ENCODE results near the gene CDK13. TPM values are rescaled to one million over a fixed set of nuclear protein-coding genes. Genes with fewer than 3 reads are reported as not detected.

Gene CDK13
- polyA plus RNA-seq, 2 of the 4 experiments (the other 2 are of a cell fraction): 18.2 to 39.6 TPM

DNA sequence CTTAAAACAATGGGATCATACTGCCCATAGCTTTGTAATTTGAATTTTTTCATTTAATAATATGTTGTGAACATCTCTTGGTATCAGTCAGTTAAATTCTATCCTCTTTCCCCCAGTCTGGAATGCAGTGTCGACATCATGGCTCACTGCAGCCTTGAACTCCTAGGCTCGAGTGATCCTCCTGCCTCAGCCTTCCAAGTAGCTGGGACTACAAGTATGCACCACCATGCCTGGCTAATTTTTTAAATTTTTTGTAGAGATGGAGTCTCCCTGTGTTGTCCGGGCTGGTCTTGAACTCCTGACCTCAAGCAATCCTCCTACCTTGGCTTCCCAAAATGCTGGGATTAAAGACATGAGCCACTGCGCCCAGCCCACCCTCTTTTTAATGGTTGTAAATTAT lies 149.8 kb downstream of the CDK13 start:
- ChIA-PET CTCF (interaction anchor here (1.2 kb wide), 1 partner anchor 47 kb away, joined by 3 read pairs; no protein-coding TSS in a partner anchor), POLR2A (no interaction called here)
- H3K27ac ChIP-seq: no peak overlapping the region
- ATAC-seq (no peak), FAIRE-seq (no peak), DNase-seq (ENCODE audit: low read depth in 1 of 2, low spot score in 1 of 2) (no peak)
- WGBS (ENCODE audit: missing lambda C conversion rate): 94% methylated on average over 4 of the region's 4 CpGs
- no peak overlapping the region for H3K4me3 ChIP-seq
- no peaks in the 10 kb centered on the region for H3K9me3 ChIP-seq
- TF ChIP-seq FOSB (CRISPR knock-in tag; IDR thresholded peaks at IDR 0.05): no peak
- no peak for TF ChIP-seq EHMT2 (IDR thresholded peaks at IDR 0.05; ENCODE audit: low read depth)
- TF ChIP-seq ELK1 (IDR thresholded peaks at IDR 0.05; ENCODE audit: low read depth, low read length): no peak
- TF ChIP-seq JUN (IDR thresholded peaks at IDR 0.05): no peak
- TF ChIP-seq RCOR1 (IDR thresholded peaks at IDR 0.05; ENCODE audit: low read depth, low read length): no peak
- no peak for TF ChIP-seq HMGXB4 (CRISPR knock-in tag; IDR thresholded peaks at IDR 0.05; ENCODE audit: borderline replicate concordance)
- no peak for TF ChIP-seq EHF (CRISPR knock-in tag; IDR thresholded peaks at IDR 0.05)
- no peak for TF ChIP-seq MAFK (IDR thresholded peaks at IDR 0.05; ENCODE audit: partially characterized antibody)
- TF ChIP-seq, protein P1, sequence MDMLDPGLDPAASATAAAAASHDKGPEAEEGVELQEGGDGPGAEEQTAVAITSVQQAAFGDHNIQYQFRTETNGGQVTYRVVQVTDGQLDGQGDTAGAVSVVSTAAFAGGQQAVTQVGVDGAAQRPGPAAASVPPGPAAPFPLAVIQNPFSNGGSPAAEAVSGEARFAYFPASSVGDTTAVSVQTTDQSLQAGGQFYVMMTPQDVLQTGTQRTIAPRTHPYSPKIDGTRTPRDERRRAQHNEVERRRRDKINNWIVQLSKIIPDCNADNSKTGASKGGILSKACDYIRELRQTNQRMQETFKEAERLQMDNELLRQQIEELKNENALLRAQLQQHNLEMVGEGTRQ (IDR thresholded peaks at IDR 0.05): no peak
- no peak for TF ChIP-seq RARB (CRISPR knock-in tag; IDR thresholded peaks at IDR 0.05)
- TF ChIP-seq SREBF2 (IDR thresholded peaks at IDR 0.05): no peak
- TF ChIP-seq ZSCAN20 (CRISPR knock-in tag; IDR thresholded peaks at IDR 0.05): no peak
- no peak for TF ChIP-seq ZNF302 (CRISPR knock-in tag; IDR thresholded peaks at IDR 0.05)
- TF ChIP-seq MAZ (IDR thresholded peaks at IDR 0.05; ENCODE audit: borderline replicate concordance, low read depth, low read length): no peak
- TF ChIP-seq POLR2AphosphoS2 (conservative IDR thresholded peaks at IDR 0.05; ENCODE audit: low read length): no peak
- H3K4me2 ChIP-seq: no peak overlapping the region
- H3K4me1 ChIP-seq: no peaks in the 10 kb centered on the region

DNA sequence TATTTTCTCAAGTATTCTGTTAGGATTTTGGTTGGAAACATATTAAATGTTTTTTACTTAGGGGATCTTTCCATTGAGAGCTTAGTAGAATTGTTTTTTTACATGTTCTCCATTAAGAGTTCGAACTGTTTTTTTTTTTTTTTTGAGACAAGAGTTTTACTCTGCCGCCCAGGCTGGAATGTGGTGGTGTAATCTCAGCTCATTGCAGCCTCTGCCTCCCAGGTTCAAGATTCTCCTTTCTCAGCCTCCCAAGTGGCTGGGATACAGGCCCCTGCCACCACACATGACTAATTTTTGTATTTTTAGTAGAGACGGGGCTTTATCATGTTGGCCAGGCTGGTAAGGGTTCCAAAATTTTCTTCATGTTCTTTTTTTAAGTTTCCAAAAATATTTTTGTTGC lies 151.1 kb downstream of the CDK13 start:
- ChIA-PET CTCF (interaction anchor here (0.6 to 1.7 kb wide), 4 partner anchors 33 to 1756 kb away, joined by 3 to 8 read pairs (median 4); partner anchors contain the start of genes MPLKIP and SUGCT), POLR2A (no interaction called here)
- Histone ChIP-seq H3K4me2 (no peak overlapping the region), H3K4me1 (no peaks in the 10 kb centered on the region), H3K27ac (no peak overlapping the region), H3K9me3 (no peaks in the 10 kb centered on the region), H3K4me3 (no peak overlapping the region)
- WGBS (ENCODE audit: missing lambda C conversion rate): 93% methylated on average over 3 of the region's 3 CpGs
- DNase-seq (ENCODE audit: low read depth in 1 of 2, low spot score in 1 of 2): no peak
- TF ChIP-seq HES2 (IDR thresholded peaks at IDR 0.05) (no peak), RAD21 (conservative IDR thresholded peaks at IDR 0.05 in 1 of 2, IDR thresholded peaks at IDR 0.05 in 1 of 2) (no peak), POLR2A (IDR thresholded peaks at IDR 0.05; ENCODE audit: low read length) (no peak), SMC3 (IDR thresholded peaks at IDR 0.05) (no peak), TFCP2L1 (CRISPR knock-in tag; IDR thresholded peaks at IDR 0.05) (no peak), FOSB (CRISPR knock-in tag; IDR thresholded peaks at IDR 0.05) (no peak)
- no peak for ATAC-seq
- FAIRE-seq: no peak

DNA sequence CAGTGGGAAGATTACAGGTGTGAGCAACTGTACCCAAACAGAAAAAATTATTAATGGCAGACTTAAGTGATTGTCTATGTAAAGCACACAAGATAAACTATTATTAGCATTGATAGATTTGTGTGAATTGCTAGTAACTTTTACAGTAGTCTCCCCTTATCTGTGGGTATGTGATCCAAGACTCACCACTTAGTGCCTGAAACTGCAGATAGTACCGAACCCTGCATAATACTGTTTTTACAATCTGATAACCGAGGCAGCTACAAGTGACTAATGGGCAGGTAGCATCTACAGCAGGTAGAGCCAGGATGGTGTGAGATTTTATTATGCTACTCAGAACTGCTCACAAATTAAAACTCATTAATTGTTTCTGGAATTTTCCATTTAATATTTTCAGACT lies 152.8 kb downstream of the CDK13 start:
- no peak for ATAC-seq
- H3K4me2 ChIP-seq: no peak overlapping the region
- H3K27ac ChIP-seq: no peak overlapping the region
- no peaks in the 10 kb centered on the region for H3K9me3 ChIP-seq
- no peak for DNase-seq (ENCODE audit: low read depth in 1 of 2, low spot score in 1 of 2)
- no peak overlapping the region for H3K4me3 ChIP-seq
- no peak for TF ChIP-seq FOSB (CRISPR knock-in tag; IDR thresholded peaks at IDR 0.05)
- TF ChIP-seq HEYL (CRISPR knock-in tag; IDR thresholded peaks at IDR 0.05): no peak
- TF ChIP-seq JUN (IDR thresholded peaks at IDR 0.05): no peak
- TF ChIP-seq RCOR1 (IDR thresholded peaks at IDR 0.05; ENCODE audit: low read depth, low read length): no peak
- TF ChIP-seq SREBF2 (IDR thresholded peaks at IDR 0.05): no peak
- no peak for TF ChIP-seq CEBPB (IDR thresholded peaks at IDR 0.05)
- no peak for TF ChIP-seq ELK1 (IDR thresholded peaks at IDR 0.05; ENCODE audit: low read depth, low read length)
- TF ChIP-seq MAZ (IDR thresholded peaks at IDR 0.05; ENCODE audit: borderline replicate concordance, low read depth, low read length): no peak
- TF ChIP-seq HOXB13 (CRISPR knock-in tag; IDR thresholded peaks at IDR 0.05; ENCODE audit: low read depth): no peak
- TF ChIP-seq CHD4 (IDR thresholded peaks at IDR 0.05; ENCODE audit: borderline replicate concordance): no peak
- no peak for TF ChIP-seq POLR2AphosphoS2 (conservative IDR thresholded peaks at IDR 0.05; ENCODE audit: low read length)
- no peak for TF ChIP-seq EHMT2 (IDR thresholded peaks at IDR 0.05; ENCODE audit: low read depth)
- TF ChIP-seq E2F6 (IDR thresholded peaks at IDR 0.05; ENCODE audit: borderline replicate concordance, low read depth): no peak
- TF ChIP-seq PHF8 (IDR thresholded peaks at IDR 0.05; ENCODE audit: borderline replicate concordance, low read depth): no peak
- TF ChIP-seq CBX8 (IDR thresholded peaks at IDR 0.05): no peak
- no peak for TF ChIP-seq MAX (IDR thresholded peaks at IDR 0.05)
- CTCF ChIA-PET: interaction anchor here (1.7 kb wide), 1 partner anchor 31 kb away, joined by 8 read pairs; the partner anchor contains the start of genes MPLKIP and SUGCT
- POLR2A ChIA-PET: no interaction called here
- WGBS (ENCODE audit: missing lambda C conversion rate): 96% methylated on average over 2 of the region's 2 CpGs
- FAIRE-seq: no peak
- no peaks in the 10 kb centered on the region for H3K4me1 ChIP-seq

Data from A549 (cell line).